GM12891 (cell line): ENCODE measurements around the gene PSMF1.

Source experiments
- DNase-seq: peaks from one replicate; pipeline ENCODE4 v3.0.0; 2011; ENCODE audit warnings: low spot score; ENCODE audit not compliant: insufficient read length
- FAIRE-seq: peaks from 2 replicates; lab custom pipeline; 2011; peaks lifted over from hg19 to GRCh38; lab: Jason Lieb, UNC
- PAX5 ChIP-seq: IDR thresholded peaks from 2 replicates; pipeline ENCODE4 v1.6.1; 2011; ENCODE audit warnings: low read length, moderate library complexity, mild to moderate bottlenecking; ENCODE audit not compliant: insufficient read depth, severe bottlenecking
- POLR2A ChIP-seq: IDR thresholded peaks from 2 replicates; pipeline ENCODE4 v1.6.1; 2011; ENCODE audit warnings: low read depth, low read length, control low read depth
- POLR2AphosphoS5 ChIP-seq: IDR thresholded peaks from 2 replicates; pipeline ENCODE4 v1.6.1; 2011; ENCODE audit warnings: low read depth, low read length, control low read depth
- POU2F2 ChIP-seq: IDR thresholded peaks from 2 replicates; pipeline ENCODE4 v1.6.1; 2011; ENCODE audit warnings: low read depth, mild to moderate bottlenecking, control low read depth, low read length, moderate library complexity
- SPI1 ChIP-seq: IDR thresholded peaks from 2 replicates; pipeline ENCODE4 v1.6.1; 2011; ENCODE audit warnings: low read depth, low read length, control low read depth
- TAF1 ChIP-seq: IDR thresholded peaks from 2 replicates; pipeline ENCODE4 v1.6.1; 2011; ENCODE audit warnings: low read depth, low read length, control low read depth

Gene PSMF1

GRCh38 chr20:1121429-1121828 lies 3.0 kb downstream of the PSMF1 start:
- TF ChIP-seq TAF1 (no peak), POU2F2 (no peak), PAX5 (no peak), POLR2A (no peak)
- FAIRE-seq (no peak), DNase-seq (no peak)

- FAIRE-seq (peak; percentile 51), DNase-seq (no peak)
- TF ChIP-seq TAF1 (no peak), POLR2A (no peak), PAX5 (no peak), POLR2AphosphoS5 (no peak)
These were observed 4.2 kb downstream of the PSMF1 start for GRCh38 chr20:1122388-1123315.

DNA sequence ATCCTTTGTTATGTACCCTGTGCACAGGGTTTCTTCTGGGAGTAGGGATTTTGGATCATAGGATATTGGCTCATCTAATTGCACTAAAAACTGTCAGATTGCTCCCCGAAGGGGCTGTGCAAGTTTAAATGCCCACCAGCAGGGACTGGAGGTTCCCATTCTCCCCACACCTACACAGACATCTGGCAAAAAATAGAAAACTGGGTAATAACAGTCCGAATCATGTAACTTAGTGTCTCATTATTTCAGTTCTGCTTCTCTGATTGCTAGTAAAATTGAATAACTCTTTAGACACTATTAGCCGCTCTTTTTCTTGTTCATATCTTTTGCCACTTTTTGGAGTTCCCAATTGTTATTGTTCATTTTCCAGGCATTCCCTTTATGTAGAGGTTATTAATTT lies 5.3 kb downstream of the PSMF1 start:
- no peak for FAIRE-seq
- DNase-seq: no peak
- TF ChIP-seq SPI1 (no peak), POLR2AphosphoS5 (no peak), TAF1 (no peak), POLR2A (no peak)

GRCh38 chr20:1124421-1124820 lies 6.0 kb downstream of the PSMF1 start:
- no peak for FAIRE-seq
- no peak for DNase-seq
- TF ChIP-seq POU2F2 (no peak), SPI1 (no peak), POLR2A (no peak), POLR2AphosphoS5 (no peak), PAX5 (no peak), TAF1 (no peak)

DNA sequence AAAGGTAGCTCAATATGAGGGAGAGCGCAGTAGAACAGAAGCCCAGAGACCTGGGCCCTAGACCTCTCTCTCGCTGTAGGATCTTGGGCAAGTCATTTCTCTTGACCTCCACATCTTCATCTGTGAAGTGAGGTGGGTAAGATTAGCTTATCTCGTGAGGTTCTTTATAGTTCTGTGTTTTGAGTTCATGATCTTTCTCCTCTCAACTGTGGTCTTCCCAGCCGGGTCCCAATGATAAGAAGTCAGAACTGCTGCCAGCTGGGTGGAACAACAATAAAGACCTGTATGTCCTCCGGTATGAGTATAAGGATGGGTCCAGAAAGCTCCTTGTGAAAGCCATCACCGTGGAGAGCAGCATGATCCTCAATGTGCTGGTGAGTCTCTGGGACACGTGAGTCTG lies 6.9 kb downstream of the PSMF1 start:
- DNase-seq (no peak), FAIRE-seq (no peak)
- no peak for TF ChIP-seq SPI1
- no peak for TF ChIP-seq POU2F2

DNA sequence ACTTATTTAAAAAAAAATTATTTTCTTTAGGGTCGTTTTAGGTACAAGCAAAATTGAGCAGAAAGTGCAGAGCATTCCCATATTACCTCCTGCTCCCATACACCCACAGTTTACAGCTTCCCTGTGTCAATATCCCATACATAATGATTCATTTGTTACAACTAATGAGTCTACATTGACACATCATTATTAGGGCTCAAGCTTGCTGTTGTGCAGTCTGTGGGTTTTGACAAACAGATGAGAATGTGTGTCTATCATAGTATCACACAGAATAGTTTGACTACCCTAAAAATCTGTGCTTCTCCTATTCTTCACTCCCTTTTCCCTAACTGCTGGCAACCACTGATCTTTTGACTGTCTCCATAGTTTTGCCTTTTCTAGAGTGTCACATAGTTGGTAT lies 9.4 kb downstream of the PSMF1 start:
- no peak for TF ChIP-seq POLR2A
- no peak for TF ChIP-seq PAX5
- no peak for TF ChIP-seq TAF1
- TF ChIP-seq POU2F2: no peak
- no peak for TF ChIP-seq SPI1
- no peak for TF ChIP-seq POLR2AphosphoS5
- no peak for DNase-seq
- no peak for FAIRE-seq

DNA sequence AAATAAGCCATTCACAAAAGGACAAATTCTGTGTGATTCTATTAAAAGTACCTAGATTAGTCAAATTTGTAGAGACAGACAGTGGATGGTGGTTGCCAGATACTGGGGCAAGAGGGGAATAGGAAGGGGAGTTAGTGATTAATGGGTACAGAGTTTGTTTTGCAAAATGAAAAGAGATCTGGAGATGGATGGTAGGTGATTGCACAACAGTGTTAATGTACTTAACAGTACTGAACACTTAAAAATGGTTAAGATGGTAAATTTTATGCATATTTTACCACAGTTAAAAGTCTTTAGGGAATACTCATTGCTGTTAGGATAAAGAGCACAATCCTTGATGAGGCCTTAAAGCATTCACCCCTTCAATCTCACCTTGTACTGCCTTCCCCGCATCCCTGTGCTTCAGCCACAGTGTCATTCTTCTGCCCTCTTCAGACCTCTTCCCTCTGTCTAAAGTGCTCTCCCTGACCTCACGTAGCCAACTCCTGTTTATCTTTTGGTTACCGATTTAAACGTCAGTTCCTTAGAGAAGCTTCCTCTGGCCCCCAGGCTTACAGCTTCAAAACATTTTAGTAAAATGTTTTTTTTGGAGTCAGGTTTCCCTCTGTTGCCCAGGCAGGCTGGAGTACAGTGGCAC lies 11.8 kb downstream of the PSMF1 start:
- DNase-seq (no peak), FAIRE-seq (no peak)
- TF ChIP-seq PAX5: no peak
- no peak for TF ChIP-seq TAF1
- no peak for TF ChIP-seq POU2F2
- TF ChIP-seq SPI1: no peak
- TF ChIP-seq POLR2A: no peak
- TF ChIP-seq POLR2AphosphoS5: no peak

GRCh38 chr20:1130847-1131246 lies 12.4 kb downstream of the PSMF1 start:
- FAIRE-seq (peak; percentile 60), DNase-seq (no peak)
- no peak for TF ChIP-seq POU2F2
- TF ChIP-seq PAX5: no peak
- TF ChIP-seq POLR2AphosphoS5: no peak
- TF ChIP-seq SPI1: peak; percentile 86
- no peak for TF ChIP-seq TAF1
- TF ChIP-seq POLR2A: no peak

- TF ChIP-seq POLR2A (no peak), SPI1 (no peak), PAX5 (no peak), TAF1 (no peak), POU2F2 (no peak), POLR2AphosphoS5 (no peak)
- DNase-seq (no peak), FAIRE-seq (no peak)
These were observed 13.0 kb downstream of the PSMF1 start for GRCh38 chr20:1131354-1131753.
